K562 (cell line): ENCODE data around the gene TMPO. TPM values are rescaled to one million over a fixed set of nuclear protein-coding genes. Genes with fewer than 3 reads are reported as not detected.

ENCODE experiments used
- GATAD2A ChIP-seq: fragments of 450-650 bp; IDR thresholded peaks from 2 replicates; pipeline ENCODE4 v1.6.1; 2017
- HDAC1 ChIP-seq, 2 experiments: fragments of 450-650 bp; IDR thresholded peaks; 2 replicates each; pipeline ENCODE4 v1.6.1; 2016 to 2017; ENCODE audit warnings: inconsistent platforms in 1 of 2, mild to moderate bottlenecking in 1 of 2, moderate library complexity in 1 of 2
- MYBL2 ChIP-seq, 2 experiments: fragments of 450-650 bp in 1 of 2; sonication (generic) in 1 of 2; formaldehyde crosslinking in 1 of 2; IDR thresholded peaks; 2 replicates each; pipeline versions ENCODE4 v1.6.1 to v1.8.1; 2017 to 2022; ENCODE audit warnings: borderline replicate concordance in 1 of 2, inconsistent platforms in 1 of 2, low read depth in 1 of 2, mild to moderate bottlenecking in 1 of 2, missing genetic modification reagents in 1 of 2, moderate library complexity in 1 of 2
- STAT5A ChIP-seq: IDR thresholded peaks from 2 replicates; pipeline ENCODE4 v1.6.1; 2012; ENCODE audit warnings: low read length, inconsistent platforms, borderline replicate concordance
- polyA plus RNA-seq, 8 experiments: library from polyadenylated mRNA; depleted of rRNA in 4 of 8; stranded (reverse) in 5 of 8; unstranded in 3 of 8; fragments of >200 nt; fragmentation: Nextera tagmentation in 2 of 8; fragmentation: Illumina TruSeq in 1 of 8; extraction: Ambion mirVana in 2 of 8; extraction: Trizol in 1 of 8; gene quantifications; 2 replicates each; pipeline versions ENCODE4 v1.2.1 to v1.2.3, GENCODE V29; 2011 to 2014; ENCODE audit warnings: inconsistent platforms in 1 of 8, missing spikeins in 1 of 8
- total RNA-seq, 7 experiments: library from RNA; depleted of rRNA in 6 of 7; stranded (reverse); fragments of >200 nt in 6 of 7; fragmentation: Illumina TruSeq in 2 of 7; extraction: Trizol in 2 of 7; gene quantifications; 2 replicates each; pipeline versions ENCODE4 v1.2.1 to v1.2.3, GENCODE V29; 2011 to 2021; ENCODE audit warnings: low replicate concordance in 1 of 7
- TF ChIP-seq, protein P1 (sequence below): sonication (generic); formaldehyde crosslinking; IDR thresholded peaks from 2 replicates; pipeline ENCODE4 v1.8.0; 2023; ENCODE audit warnings: mild to moderate bottlenecking, missing genetic modification reagents
- TF ChIP-seq, protein P2 (sequence below): fragments of 450-650 bp; IDR thresholded peaks from 2 replicates; pipeline ENCODE4 v1.7.1; 2018; ENCODE audit warnings: mild to moderate bottlenecking, low read depth; ENCODE audit not compliant: partially characterized antibody
- TF ChIP-seq, protein P3 (sequence below), 2 experiments: fragments of 450-650 bp; IDR thresholded peaks; 2 replicates each; pipeline ENCODE4 v1.6.1; 2018; ENCODE audit warnings: mild to moderate bottlenecking in 2 of 2, low read depth in 1 of 2; ENCODE audit not compliant: partially characterized antibody in 2 of 2

Gene TMPO
- total and polyA plus RNA-seq, 9 of the 15 experiments (the other 6 are each of a cell fraction or from before 2014, with no cell fraction given): 62.1 to 263 (median 182) TPM

- TF ChIP-seq, protein P1, sequence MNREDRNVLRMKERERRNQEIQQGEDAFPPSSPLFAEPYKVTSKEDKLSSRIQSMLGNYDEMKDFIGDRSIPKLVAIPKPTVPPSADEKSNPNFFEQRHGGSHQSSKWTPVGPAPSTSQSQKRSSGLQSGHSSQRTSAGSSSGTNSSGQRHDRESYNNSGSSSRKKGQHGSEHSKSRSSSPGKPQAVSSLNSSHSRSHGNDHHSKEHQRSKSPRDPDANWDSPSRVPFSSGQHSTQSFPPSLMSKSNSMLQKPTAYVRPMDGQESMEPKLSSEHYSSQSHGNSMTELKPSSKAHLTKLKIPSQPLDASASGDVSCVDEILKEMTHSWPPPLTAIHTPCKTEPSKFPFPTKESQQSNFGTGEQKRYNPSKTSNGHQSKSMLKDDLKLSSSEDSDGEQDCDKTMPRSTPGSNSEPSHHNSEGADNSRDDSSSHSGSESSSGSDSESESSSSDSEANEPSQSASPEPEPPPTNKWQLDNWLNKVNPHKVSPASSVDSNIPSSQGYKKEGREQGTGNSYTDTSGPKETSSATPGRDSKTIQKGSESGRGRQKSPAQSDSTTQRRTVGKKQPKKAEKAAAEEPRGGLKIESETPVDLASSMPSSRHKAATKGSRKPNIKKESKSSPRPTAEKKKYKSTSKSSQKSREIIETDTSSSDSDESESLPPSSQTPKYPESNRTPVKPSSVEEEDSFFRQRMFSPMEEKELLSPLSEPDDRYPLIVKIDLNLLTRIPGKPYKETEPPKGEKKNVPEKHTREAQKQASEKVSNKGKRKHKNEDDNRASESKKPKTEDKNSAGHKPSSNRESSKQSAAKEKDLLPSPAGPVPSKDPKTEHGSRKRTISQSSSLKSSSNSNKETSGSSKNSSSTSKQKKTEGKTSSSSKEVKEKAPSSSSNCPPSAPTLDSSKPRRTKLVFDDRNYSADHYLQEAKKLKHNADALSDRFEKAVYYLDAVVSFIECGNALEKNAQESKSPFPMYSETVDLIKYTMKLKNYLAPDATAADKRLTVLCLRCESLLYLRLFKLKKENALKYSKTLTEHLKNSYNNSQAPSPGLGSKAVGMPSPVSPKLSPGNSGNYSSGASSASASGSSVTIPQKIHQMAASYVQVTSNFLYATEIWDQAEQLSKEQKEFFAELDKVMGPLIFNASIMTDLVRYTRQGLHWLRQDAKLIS (CRISPR knock-in tag): peak; percentile 8
- TF ChIP-seq, protein P2, sequence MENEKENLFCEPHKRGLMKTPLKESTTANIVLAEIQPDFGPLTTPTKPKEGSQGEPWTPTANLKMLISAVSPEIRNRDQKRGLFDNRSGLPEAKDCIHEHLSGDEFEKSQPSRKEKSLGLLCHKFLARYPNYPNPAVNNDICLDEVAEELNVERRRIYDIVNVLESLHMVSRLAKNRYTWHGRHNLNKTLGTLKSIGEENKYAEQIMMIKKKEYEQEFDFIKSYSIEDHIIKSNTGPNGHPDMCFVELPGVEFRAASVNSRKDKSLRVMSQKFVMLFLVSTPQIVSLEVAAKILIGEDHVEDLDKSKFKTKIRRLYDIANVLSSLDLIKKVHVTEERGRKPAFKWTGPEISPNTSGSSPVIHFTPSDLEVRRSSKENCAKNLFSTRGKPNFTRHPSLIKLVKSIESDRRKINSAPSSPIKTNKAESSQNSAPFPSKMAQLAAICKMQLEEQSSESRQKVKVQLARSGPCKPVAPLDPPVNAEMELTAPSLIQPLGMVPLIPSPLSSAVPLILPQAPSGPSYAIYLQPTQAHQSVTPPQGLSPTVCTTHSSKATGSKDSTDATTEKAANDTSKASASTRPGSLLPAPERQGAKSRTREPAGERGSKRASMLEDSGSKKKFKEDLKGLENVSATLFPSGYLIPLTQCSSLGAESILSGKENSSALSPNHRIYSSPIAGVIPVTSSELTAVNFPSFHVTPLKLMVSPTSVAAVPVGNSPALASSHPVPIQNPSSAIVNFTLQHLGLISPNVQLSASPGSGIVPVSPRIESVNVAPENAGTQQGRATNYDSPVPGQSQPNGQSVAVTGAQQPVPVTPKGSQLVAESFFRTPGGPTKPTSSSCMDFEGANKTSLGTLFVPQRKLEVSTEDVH: peak; percentile 97
- TF ChIP-seq, protein P3, sequence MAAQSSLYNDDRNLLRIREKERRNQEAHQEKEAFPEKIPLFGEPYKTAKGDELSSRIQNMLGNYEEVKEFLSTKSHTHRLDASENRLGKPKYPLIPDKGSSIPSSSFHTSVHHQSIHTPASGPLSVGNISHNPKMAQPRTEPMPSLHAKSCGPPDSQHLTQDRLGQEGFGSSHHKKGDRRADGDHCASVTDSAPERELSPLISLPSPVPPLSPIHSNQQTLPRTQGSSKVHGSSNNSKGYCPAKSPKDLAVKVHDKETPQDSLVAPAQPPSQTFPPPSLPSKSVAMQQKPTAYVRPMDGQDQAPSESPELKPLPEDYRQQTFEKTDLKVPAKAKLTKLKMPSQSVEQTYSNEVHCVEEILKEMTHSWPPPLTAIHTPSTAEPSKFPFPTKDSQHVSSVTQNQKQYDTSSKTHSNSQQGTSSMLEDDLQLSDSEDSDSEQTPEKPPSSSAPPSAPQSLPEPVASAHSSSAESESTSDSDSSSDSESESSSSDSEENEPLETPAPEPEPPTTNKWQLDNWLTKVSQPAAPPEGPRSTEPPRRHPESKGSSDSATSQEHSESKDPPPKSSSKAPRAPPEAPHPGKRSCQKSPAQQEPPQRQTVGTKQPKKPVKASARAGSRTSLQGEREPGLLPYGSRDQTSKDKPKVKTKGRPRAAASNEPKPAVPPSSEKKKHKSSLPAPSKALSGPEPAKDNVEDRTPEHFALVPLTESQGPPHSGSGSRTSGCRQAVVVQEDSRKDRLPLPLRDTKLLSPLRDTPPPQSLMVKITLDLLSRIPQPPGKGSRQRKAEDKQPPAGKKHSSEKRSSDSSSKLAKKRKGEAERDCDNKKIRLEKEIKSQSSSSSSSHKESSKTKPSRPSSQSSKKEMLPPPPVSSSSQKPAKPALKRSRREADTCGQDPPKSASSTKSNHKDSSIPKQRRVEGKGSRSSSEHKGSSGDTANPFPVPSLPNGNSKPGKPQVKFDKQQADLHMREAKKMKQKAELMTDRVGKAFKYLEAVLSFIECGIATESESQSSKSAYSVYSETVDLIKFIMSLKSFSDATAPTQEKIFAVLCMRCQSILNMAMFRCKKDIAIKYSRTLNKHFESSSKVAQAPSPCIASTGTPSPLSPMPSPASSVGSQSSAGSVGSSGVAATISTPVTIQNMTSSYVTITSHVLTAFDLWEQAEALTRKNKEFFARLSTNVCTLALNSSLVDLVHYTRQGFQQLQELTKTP (IDR thresholded peaks at IDR 0.05; ENCODE audit: low read depth in 1 of 2, partially characterized antibody in 2 of 2): peak in 1 of 2 experiments; percentile 34
- TF ChIP-seq HDAC1 (IDR thresholded peaks at IDR 0.05) (no peak; a peak in 1 of 4 replicates), STAT5A (peak; percentile 40; the same call in 1 of the 2 replicates), MYBL2 (IDR thresholded peaks at IDR 0.05; ENCODE audit: low read depth) (peak; percentile 100), MYBL2 (CRISPR knock-in tag; IDR thresholded peaks at IDR 0.05; ENCODE audit: borderline replicate concordance) (peak; percentile 93; the same call in 1 of the 2 replicates), GATAD2A (no peak)
Observed at GRCh38 chr12:98516111-98516873, 902 bp downstream of the TMPO start (continued).
